Stimulated activated CD4-positive, alpha-beta T cell treated with anti-CD3 and anti-CD28 coated beads, Interleukin-2, amount 100 ng/mL, for 24 hours (primary cell): Measurements from ENCODE around the gene UNKL.
"Not testable (repeated sequence)": the region's sequence is repeated elsewhere in the genome, so short reads cannot be mapped to it uniquely, and the experiment has no call there.

Experiments
- DNase-seq, 2 donors: peaks; one replicate each; pipeline ENCODE4 v3.0.0-alpha.2; 2020

The UNKL gene

GRCh38 chr16:1445518-1446203, 31.2 kb upstream of the UNKL start:
- no peak for DNase-seq

GRCh38 chr16:1444730-1445517, 30.4 kb upstream of the UNKL start:
- DNase-seq: no peak

GRCh38 chr16:1443980-1444729, 29.7 kb upstream of the UNKL start, which contains the start of gene CCDC154:
Gene CCDC154 (minus strand): TSS chr16:1444556. CDS start chr16:1444322, 234 bp downstream.
- no peak for DNase-seq

- no peak for DNase-seq
Observed at GRCh38 chr16:1443403-1443973, 29.0 kb upstream of the UNKL start.

- no peak for DNase-seq
Observed at GRCh38 chr16:1442697-1443096, 28.2 kb upstream of the UNKL start.

GRCh38 chr16:1441391-1441829, 26.9 kb upstream of the UNKL start:
- DNase-seq: no peak

- DNase-seq: not testable (repeated sequence)
Observed at GRCh38 chr16:1439699-1440074, 25.2 kb upstream of the UNKL start.

- no peak for DNase-seq
Observed at GRCh38 chr16:1439058-1439698, 24.7 kb upstream of the UNKL start.

GRCh38 chr16:1438229-1439057, 23.9 kb upstream of the UNKL start:
- DNase-seq: no peak

- DNase-seq: no peak
Observed at GRCh38 chr16:1437606-1438005, 23.1 kb upstream of the UNKL start.

GRCh38 chr16:1436731-1437355, 22.3 kb upstream of the UNKL start:
- no peak for DNase-seq

- DNase-seq: no peak
Observed at GRCh38 chr16:1435921-1436697, 21.6 kb upstream of the UNKL start.

- DNase-seq: no peak
Observed at GRCh38 chr16:1434644-1435592, 20.4 kb upstream of the UNKL start.

- DNase-seq: no peak
Observed at GRCh38 chr16:1433756-1434155, 19.3 kb upstream of the UNKL start.

GRCh38 chr16:1433263-1433560, 18.7 kb upstream of the UNKL start:
- DNase-seq: no peak

- no peak for DNase-seq
Observed at GRCh38 chr16:1432388-1433262, 18.1 kb upstream of the UNKL start.

GRCh38 chr16:1431497-1432270, 17.2 kb upstream of the UNKL start:
- DNase-seq: no peak
